Astrocyte of the hippocampus (primary cell): ENCODE results near the gene TMEM161A.
"Not testable (repeated sequence)": the region's sequence is repeated elsewhere in the genome, so short reads cannot be mapped to it uniquely, and the experiment has no call there.

ENCODE experiments used
- DNase-seq: peaks from one replicate; pipeline ENCODE4 v3.0.0; 2011; ENCODE audit warnings: low read depth, low spot score

The TMEM161A gene

DNA sequence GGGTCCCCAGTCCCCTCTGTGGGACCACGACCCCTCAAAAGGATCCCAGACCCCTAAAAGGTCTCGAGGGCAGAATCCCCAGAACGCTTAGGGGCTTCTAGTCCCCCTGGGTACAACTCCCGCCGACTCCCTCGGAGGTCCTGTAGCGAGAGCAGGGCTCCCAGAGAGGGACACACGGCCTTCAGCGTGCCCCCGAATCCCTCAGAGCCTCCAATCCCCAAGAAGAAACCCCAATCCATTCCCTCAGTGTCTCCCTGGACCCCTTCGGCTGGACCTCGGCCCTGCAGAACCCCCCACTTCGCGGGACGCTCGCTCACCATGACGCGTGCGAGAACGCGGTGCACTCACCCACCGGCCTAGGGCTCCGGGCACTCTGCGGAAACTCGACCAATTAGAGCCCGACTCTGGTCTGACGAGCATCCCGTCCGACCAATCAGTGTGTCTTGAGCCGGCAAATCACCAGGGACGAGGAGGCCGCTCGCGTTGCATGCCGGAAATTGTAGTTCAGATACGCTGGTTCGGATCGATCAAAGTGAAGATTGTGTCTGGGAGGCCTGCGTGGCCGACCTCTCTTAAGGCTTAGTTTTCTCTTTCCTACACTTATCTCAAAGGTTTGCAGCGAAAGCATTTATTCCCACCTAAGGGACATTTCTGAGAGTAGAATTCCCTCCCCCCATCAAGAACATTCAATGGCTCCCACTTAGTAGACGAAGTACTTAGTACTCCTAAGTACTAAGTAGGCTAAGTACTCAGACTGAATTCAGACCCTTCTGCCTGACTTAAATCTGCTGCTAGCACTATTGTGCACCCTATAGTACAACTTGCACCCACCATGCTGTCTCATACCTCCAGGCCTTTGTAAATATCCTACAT lies at the start of gene TMEM161A:
TMEM161A (minus strand) TSS at position 370 of the 873 bp plus-strand sequence; CDS start at position 320, 50 bp downstream.
- peak; percentile 99 for DNase-seq

DNA sequence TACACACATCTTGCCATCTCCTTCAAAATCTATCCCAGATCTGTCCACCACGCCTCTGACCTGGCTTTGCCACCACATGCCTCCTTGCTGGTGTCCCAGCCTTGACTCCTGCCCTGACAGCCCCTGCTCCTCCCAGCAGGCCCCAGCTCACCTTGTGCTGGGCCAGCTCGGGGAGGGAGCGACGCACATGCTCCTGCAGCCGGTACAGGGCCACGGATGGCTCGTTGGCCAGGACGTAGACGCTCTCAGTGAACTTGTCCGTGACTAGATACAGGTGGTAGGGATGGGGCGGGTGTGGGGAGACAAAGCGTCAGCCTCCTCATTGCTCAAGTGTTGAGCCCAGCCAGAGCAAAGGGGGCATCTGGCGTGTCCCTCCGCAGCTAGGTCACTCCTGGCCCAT lies 48.5 kb upstream of the TMEM161A start:
- no peak for DNase-seq

- peak; percentile 50 for DNase-seq
These were observed 47.8 kb upstream of the TMEM161A start for GRCh38 chr19:19185853-19186740.

DNA sequence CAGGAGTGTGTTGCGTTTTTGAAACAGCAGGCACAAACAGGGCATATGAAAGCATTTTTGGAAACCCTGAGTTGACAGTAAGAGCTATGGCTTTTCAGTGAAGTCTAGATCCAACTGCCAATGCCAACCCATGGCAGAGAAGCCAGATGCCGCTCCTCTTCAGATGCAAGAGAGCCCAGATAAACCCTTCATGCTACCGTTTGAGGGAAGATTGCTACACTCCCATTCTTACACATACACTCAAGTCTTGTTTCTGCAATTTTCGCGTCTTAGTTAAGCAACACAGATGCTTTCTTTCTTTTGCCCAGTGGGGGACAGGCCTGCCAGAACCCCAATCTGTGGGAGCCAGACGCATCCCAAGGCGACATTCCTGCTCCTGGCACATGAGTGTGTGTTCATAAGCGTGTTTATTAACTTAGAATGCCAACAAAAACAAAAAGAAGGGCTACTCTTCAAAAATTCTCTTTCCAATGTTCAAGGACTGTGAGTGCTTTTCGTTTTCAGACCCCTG lies 43.3 kb upstream of the TMEM161A start:
- no peak for DNase-seq

DNA sequence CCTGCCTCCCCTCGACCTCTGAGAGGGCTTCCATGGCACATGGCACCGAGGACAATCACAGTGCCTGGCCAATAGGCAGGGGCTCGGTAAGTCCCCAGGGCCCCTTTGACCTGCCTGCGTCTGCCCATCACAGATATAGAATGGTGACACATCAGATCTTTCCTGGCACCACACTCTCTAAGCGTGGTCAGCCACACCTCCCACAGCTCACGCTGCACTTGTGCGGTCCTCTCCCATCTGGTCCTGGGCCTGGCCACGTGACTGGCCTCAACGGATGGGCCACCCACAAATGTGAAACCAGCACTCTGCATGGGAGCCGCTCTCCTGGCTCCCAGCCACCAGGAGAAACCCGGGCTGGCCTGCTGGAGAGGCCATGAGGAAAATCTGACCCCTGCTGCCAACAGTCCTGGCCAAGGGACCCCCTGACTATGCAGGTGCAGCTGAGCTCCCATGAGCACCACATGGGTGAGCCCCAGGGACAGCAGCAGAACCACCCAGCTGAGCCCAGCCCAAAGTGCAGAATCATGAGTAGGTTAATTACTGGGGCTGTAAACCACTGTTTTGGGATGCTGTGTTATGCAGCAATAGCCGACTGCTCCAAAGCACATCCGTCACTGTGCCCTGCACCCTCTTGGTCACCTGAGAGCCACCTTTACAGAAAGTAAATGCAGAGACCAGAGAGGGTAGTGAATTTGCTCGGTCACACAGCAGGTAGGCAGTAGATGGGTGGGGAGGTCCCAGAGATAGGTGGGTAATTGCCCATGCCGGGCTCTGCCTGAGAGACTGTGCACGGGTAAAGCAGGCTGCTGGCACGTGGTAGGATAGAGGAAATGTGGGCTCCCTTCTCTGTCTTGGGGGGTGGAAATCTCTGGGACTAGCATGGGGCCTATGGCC lies 41.5 kb upstream of the TMEM161A start:
- peak; percentile 24 for DNase-seq

DNA sequence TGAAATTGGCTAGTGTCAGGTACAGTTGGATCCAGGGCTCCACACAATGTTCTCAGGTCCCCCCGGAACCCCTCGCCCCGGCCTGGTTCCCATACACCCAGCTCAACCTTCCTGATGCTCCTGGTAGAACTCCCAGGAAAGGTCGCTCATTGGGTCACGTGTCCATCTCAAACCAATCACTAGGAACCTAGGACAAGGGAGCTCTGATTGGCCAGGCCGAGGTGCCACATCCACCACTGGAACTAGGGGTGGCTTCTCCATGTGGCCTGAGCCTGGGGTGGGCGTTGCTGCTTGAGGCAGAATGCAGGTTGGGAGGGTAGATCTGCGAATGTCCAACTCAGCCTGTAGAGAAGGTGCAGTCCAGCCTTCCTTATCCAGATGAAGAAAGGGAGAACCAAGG lies 38.7 kb upstream of the TMEM161A start:
- DNase-seq: no peak

- DNase-seq: not testable (repeated sequence)
These were observed 35.0 kb upstream of the TMEM161A start for GRCh38 chr19:19173243-19173642.

- DNase-seq: no peak
These were observed 33.7 kb upstream of the TMEM161A start for GRCh38 chr19:19171821-19172532.

DNA sequence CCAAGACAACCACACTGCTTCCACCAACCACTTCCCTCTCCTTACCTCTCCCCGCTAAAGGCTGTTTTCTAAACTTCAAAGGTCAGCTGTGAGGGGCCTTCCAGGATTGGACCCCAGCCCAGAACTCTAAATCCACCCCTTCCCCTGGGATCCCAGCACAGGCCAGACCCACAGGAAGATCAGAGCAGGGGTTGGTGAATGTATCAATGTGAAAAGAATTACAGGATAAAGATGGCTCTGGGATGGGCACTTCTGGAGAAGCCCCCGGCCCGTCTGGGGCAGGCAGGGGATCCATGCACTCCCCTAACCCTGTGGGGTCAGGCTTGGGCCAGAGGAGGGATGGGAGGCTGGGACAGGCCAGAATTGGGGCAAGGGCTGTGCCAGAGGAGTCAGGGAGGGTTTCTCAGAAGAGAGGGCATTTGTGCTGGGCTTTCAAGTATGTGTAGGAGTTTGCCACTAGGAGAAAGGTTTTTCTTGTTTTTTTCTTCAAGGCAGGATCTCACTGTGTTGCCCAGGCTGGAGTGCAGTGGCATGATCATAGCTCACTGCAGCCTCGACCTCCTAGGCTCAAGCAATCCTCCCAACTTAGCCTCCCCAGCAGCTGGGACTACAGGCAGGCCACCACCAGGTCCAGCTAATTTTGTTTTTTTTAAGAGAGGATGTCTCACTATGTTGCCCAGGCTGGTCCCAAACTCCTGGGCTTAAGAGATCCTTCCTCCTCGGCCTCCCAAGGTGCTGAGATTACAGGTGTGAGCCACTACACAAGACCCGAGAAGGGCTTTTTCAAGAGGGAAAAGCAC lies 32.8 kb upstream of the TMEM161A start:
- DNase-seq: no peak

GRCh38 chr19:19170053-19170872 lies 32.0 kb upstream of the TMEM161A start, which contains the start of gene MEF2B:
Gene MEF2B (minus strand): TSS chr19:19170263. CDS start chr19:19150735, 19,528 bp downstream.
- peak; percentile 88 for DNase-seq

DNA sequence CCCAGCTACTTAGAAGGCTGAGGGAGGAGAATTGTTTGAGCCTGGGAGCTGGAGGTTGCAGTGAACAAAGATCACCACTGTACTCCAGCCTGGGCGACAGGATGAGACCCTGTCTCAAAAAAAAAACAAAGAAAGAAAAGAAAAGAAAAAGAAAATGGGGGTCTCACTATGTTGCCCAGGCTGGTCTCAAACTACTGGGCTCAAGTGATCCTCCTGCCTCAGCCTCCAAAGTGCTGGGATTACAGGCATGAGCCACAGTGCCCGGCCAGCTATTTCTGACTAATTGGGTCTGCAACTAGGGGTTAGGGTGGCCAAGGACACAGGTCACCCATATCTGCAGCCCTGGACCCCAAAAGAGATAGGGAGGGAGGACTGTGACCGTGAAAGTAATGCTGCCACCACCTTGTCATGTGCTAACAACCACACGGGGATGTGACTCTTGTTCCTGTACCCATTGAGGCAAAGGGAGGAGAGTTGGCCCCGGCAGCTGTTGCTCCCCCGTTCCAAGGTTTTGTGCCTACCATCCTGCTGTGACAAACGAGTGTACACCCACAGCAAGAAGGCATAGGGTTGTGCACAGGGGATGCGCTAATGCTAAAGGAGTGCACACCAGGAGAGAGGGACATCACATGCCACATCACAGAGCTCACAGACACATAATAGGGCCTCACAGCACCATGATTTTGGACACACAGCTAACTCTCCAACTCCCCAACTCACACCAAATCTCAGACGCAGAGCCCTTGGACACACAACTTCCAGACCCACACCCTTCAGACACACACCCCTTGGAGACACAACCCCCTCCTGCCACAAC lies 31.2 kb upstream of the TMEM161A start:
- DNase-seq: no peak

GRCh38 chr19:19167612-19168011 lies 29.3 kb upstream of the TMEM161A start:
- no peak for DNase-seq

GRCh38 chr19:19165396-19165795 lies 27.1 kb upstream of the TMEM161A start:
- no peak for DNase-seq

- no peak for DNase-seq
These were observed 24.2 kb upstream of the TMEM161A start for GRCh38 chr19:19162495-19162894.

DNA sequence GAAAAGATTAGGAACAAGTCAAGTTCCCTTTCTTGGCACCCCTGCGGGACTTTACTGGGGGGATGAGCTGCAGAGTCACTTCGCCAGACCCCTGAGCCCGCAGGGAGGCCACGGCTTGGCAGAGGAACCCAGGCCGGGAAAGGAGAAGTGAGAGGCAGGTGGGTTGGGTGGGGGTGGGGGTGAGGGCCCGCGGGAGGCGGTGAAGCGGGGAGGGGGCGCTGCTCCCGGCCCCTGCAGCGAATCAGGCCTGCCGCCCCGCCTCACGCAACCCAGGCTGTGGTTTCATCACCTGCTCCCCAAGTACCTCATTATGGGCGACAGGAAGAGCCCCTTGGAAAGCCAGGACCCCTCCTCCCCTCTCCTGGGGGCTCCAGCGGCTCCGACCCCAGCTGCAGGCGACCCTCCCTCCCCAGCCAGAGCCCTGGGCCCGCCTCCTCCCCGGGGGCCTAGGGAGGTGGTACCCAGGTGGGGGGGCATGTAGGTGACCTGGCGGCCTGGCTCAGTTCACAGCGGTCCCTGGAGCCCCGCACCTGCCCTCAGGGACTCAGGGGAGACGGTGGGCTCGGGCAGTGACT lies 22.3 kb upstream of the TMEM161A start:
- DNase-seq: no peak

DNA sequence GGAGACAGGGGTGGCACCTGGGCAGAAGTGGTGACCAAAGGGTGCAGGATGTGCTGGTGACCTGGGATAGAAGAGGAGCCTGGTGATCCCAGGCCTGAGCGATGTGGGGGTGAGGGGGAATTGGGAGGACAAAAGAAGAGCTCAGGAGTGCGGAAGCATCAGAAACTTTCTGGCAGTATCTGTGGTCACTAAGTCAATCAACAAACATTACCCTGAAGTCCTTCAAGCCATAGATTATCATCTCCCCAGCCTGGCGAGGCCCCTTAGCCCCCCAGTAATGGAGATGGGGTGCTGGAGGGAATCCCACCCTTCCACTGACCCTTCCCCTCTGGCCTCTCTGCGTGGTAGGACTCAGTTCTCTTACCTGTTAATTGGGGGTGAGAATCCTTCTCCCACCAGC lies 21.3 kb upstream of the TMEM161A start:
- no peak for DNase-seq

GRCh38 chr19:19157808-19158207 lies 19.5 kb upstream of the TMEM161A start:
- no peak for DNase-seq
